GM23248 (cell line): ENCODE data around the gene RBM38. TPM values are rescaled to one million over a fixed set of nuclear protein-coding genes. Genes with fewer than 3 reads are reported as not detected.

Source experiments
- DNase-seq: peaks from one replicate; pipeline ENCODE4 v3.0.0-alpha.2; 2015
- H2AFZ ChIP-seq: fragments of 200-600 bp; sonication (generic); 2 replicates; pipeline ENCODE4 v1.6.1; 2016; ENCODE audit warnings: antibody characterized with exemption
- H3F3A ChIP-seq: fragments of 200-600 bp; sonication (generic); 2 replicates; pipeline ENCODE4 v1.6.1; 2016; ENCODE audit warnings: mild to moderate bottlenecking, antibody characterized with exemption, mixed run types; ENCODE audit not compliant: insufficient read depth
- H3K27ac ChIP-seq: fragments of 200-600 bp; sonication (generic); 2 replicates; pipeline ENCODE4 v1.5.1; 2016; ENCODE audit warnings: mild to moderate bottlenecking
- H3K27me3 ChIP-seq: fragments of 200-600 bp; sonication (generic); replicated peaks from 2 replicates; pipeline ENCODE4 v1.6.1; 2016; ENCODE audit warnings: mild to moderate bottlenecking; ENCODE audit not compliant: insufficient read depth
- H3K36me3 ChIP-seq: fragments of 200-600 bp; sonication (generic); 2 replicates; pipeline ENCODE4 v1.6.1; 2016; ENCODE audit warnings: low read depth, mild to moderate bottlenecking
- H3K4me1 ChIP-seq: fragments of 200-600 bp; sonication (generic); 2 replicates; pipeline ENCODE4 v1.6.1; 2016; ENCODE audit warnings: mild to moderate bottlenecking; ENCODE audit not compliant: insufficient read depth
- H3K4me2 ChIP-seq: fragments of 200-600 bp; sonication (generic); one replicate; pipeline ENCODE4 v1.6.1; 2016; ENCODE audit warnings: mild to moderate bottlenecking; ENCODE audit not compliant: unreplicated experiment
- H3K4me3 ChIP-seq: fragments of 200-600 bp; sonication (generic); 2 replicates; pipeline ENCODE4 v1.5.1; 2016; ENCODE audit warnings: mild to moderate bottlenecking
- H3K79me2 ChIP-seq: fragments of 200-600 bp; sonication (generic); 2 replicates; pipeline ENCODE4 v1.6.1; 2016; ENCODE audit warnings: mild to moderate bottlenecking; ENCODE audit not compliant: insufficient read depth
- H3K9ac ChIP-seq: fragments of 200-600 bp; sonication (generic); 2 replicates; pipeline ENCODE4 v1.6.1; 2016; ENCODE audit warnings: mild to moderate bottlenecking
- H3K9me2 ChIP-seq: fragments of 200-600 bp; sonication (generic); 2 replicates; pipeline ENCODE4 v1.6.1; 2016; ENCODE audit warnings: mixed run types, mild to moderate bottlenecking, moderate library complexity; ENCODE audit not compliant: insufficient read depth
- H3K9me3 ChIP-seq: fragments of 200-600 bp; sonication (generic); one replicate; pipeline ENCODE4 v1.6.1; 2017; ENCODE audit warnings: low read depth
- H4K20me1 ChIP-seq: fragments of 200-600 bp; sonication (generic); 2 replicates; pipeline ENCODE4 v1.6.0; 2016; ENCODE audit not compliant: insufficient read depth
- EZH2 ChIP-seq: fragments of 200-600 bp; sonication (generic); IDR thresholded peaks from 2 replicates; pipeline ENCODE4 v1.6.1; 2018; ENCODE audit warnings: antibody characterized with exemption, mild to moderate bottlenecking; ENCODE audit not compliant: insufficient read depth, poor library complexity, severe bottlenecking
- EZH2phosphoT487 ChIP-seq: fragments of 200-600 bp; sonication (generic); IDR thresholded peaks from 2 replicates; pipeline ENCODE4 v1.6.1; 2018; ENCODE audit warnings: antibody characterized with exemption, moderate library complexity, mild to moderate bottlenecking, low read depth; ENCODE audit not compliant: insufficient read depth
- WGBS, 2 experiments: methylation state at CpG; one replicate each; pipeline ENCODE4 v1.1.6; 2015 to 2017; ENCODE audit warnings: low lambda C conversion rate in 2 of 2, low coverage in 1 of 2; ENCODE audit errors: missing lambda C conversion rate in 2 of 2; 5-methylcytosine and 5-hydroxymethylcytosine counted together
- in situ Hi-C: fragments of 300-500 bp; cut with MboI; formaldehyde crosslinking; loops from 2 replicates; pipeline ENCODE4 v1.15.0; 2020
- polyA plus RNA-seq: library from polyadenylated mRNA; unstranded; fragments of >200 nt; fragmentation: Nextera tagmentation; extraction: Ambion mirVana; gene quantifications from 2 replicates; pipeline ENCODE4 v1.2.1, GENCODE V29; 2016
- total RNA-seq: library from RNA; depleted of rRNA; stranded (reverse); fragments of >200 nt; shearing (Covaris generic); gene quantifications from 2 replicates; pipeline ENCODE4 v1.2.3, GENCODE V29; 2014; rRNA removed

RBM38 gene
- total and polyA plus RNA-seq, 2 experiments from 2014 or later, result 1.3 to 8.1 TPM

GRCh38 chr20:57457243-57458095, 66.3 kb downstream of the RBM38 start:
- H3K9me2 ChIP-seq, result no peaks in the 10 kb centered on the region
- peak; percentile 49 for DNase-seq
- H3K36me3 ChIP-seq, result no peaks in the 10 kb centered on the region
- H3K4me2 ChIP-seq, result no peak overlapping the region
- no peaks in the 10 kb centered on the region for H3K4me1 ChIP-seq
- no peaks in the 10 kb centered on the region for H3K9me3 ChIP-seq
- TF ChIP-seq EZH2phosphoT487 (no peak), EZH2 (no peak)
- peaks cover 21% of the 10 kb centered on the region for H3K27me3 ChIP-seq
- in situ Hi-C loops, result no loop called here
- no peak overlapping the region for H3K9ac ChIP-seq
- H3K79me2 ChIP-seq, result no peaks in the 10 kb centered on the region
- no peaks in the 10 kb centered on the region for H4K20me1 ChIP-seq
- H3K27ac ChIP-seq, result no peak overlapping the region
- no peak overlapping the region for H3K4me3 ChIP-seq
- 23 to 28% methylated on average over 21 of the region's 21 CpGs for WGBS, 2 experiments
- H2AFZ ChIP-seq, result no peak overlapping the region
- H3F3A ChIP-seq, result no peaks in the 10 kb centered on the region

GRCh38 chr20:57458400-57459160, 67.4 kb downstream of the RBM38 start:
- Histone ChIP-seq H3K4me1 (no peaks in the 10 kb centered on the region), H3K4me2 (no peak overlapping the region), H3K9me2 (no peaks in the 10 kb centered on the region), H3K36me3 (no peaks in the 10 kb centered on the region), H4K20me1 (no peaks in the 10 kb centered on the region), H3K9ac (no peak overlapping the region), H3F3A (no peaks in the 10 kb centered on the region), H3K4me3 (no peak overlapping the region), H2AFZ (no peak overlapping the region), H3K9me3 (no peaks in the 10 kb centered on the region), H3K27me3 (peaks cover 21% of the 10 kb centered on the region), H3K79me2 (no peaks in the 10 kb centered on the region), H3K27ac (no peak overlapping the region)
- in situ Hi-C loops, result no loop called here
- DNase-seq, result peak; percentile 57
- WGBS, 2 experiments, result 46 to 55% methylated on average over 7 of the region's 7 CpGs
- TF ChIP-seq EZH2 (no peak), EZH2phosphoT487 (no peak)

Other genes with a start within 250 kb of the RBM38 start
- gene BMP7, start 124.8 kb upstream of the RBM38 start, total RNA-seq, result not detected in 2 replicates
- gene BMP7, start 124.8 kb upstream of the RBM38 start, polyA plus RNA-seq, result 0.09 TPM in 1 of 2 replicates, not detected in the other
- gene SPO11, start 61.6 kb upstream of the RBM38 start, total RNA-seq, result not detected in 2 replicates
- not detected in 2 replicates for gene SPO11, start 61.6 kb upstream of the RBM38 start, polyA plus RNA-seq
- 21.5 and 34.7 TPM in 2 replicates for gene RAE1, start 40.1 kb upstream of the RBM38 start, total RNA-seq
- 54.8 and 55.9 TPM in 2 replicates for gene RAE1, start 40.1 kb upstream of the RBM38 start, polyA plus RNA-seq
- gene CTCFL, start 133.7 kb downstream of the RBM38 start, total RNA-seq, result not detected in 2 replicates
- gene CTCFL, start 133.7 kb downstream of the RBM38 start, polyA plus RNA-seq, result not detected in 2 replicates
- not detected in 2 replicates for gene PCK1, start 169.7 kb downstream of the RBM38 start, total RNA-seq
- gene PCK1, start 169.7 kb downstream of the RBM38 start, polyA plus RNA-seq, result not detected in 2 replicates
- gene ZBP1, start 229.0 kb downstream of the RBM38 start, total RNA-seq, result not detected in 2 replicates
- gene ZBP1, start 229.0 kb downstream of the RBM38 start, polyA plus RNA-seq, result not detected in 2 replicates